PC-9 (cell line): ENCODE measurements around the gene IQSEC3.
"Not testable (repeated sequence)": the region's sequence is repeated elsewhere in the genome, so short reads cannot be mapped to it uniquely, and the experiment has no call there.

Source experiments
- EZH2 ChIP-seq: fragments of 200-600 bp; sonication (generic); IDR thresholded peaks from 2 replicates; pipeline ENCODE4 v1.8.0; 2017; ENCODE audit warnings: antibody characterized with exemption, low read depth
- TF ChIP-seq, protein P1 (sequence below): fragments of 200-600 bp; sonication (generic); conservative IDR thresholded peaks from 2 replicates; pipeline ENCODE4 v1.6.1; 2017; ENCODE audit warnings: mixed run types, antibody characterized with exemption, mild to moderate bottlenecking, moderate library complexity

GRCh38 chr12:77769-78383 is 11.3 kb downstream of the IQSEC3 start:
- TF ChIP-seq, protein P1, sequence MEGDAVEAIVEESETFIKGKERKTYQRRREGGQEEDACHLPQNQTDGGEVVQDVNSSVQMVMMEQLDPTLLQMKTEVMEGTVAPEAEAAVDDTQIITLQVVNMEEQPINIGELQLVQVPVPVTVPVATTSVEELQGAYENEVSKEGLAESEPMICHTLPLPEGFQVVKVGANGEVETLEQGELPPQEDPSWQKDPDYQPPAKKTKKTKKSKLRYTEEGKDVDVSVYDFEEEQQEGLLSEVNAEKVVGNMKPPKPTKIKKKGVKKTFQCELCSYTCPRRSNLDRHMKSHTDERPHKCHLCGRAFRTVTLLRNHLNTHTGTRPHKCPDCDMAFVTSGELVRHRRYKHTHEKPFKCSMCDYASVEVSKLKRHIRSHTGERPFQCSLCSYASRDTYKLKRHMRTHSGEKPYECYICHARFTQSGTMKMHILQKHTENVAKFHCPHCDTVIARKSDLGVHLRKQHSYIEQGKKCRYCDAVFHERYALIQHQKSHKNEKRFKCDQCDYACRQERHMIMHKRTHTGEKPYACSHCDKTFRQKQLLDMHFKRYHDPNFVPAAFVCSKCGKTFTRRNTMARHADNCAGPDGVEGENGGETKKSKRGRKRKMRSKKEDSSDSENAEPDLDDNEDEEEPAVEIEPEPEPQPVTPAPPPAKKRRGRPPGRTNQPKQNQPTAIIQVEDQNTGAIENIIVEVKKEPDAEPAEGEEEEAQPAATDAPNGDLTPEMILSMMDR, result not testable (repeated sequence)
- TF ChIP-seq EZH2, result not testable (repeated sequence)
